ENCODE results near the gene PSMC3.

PSMC3 gene

DNA sequence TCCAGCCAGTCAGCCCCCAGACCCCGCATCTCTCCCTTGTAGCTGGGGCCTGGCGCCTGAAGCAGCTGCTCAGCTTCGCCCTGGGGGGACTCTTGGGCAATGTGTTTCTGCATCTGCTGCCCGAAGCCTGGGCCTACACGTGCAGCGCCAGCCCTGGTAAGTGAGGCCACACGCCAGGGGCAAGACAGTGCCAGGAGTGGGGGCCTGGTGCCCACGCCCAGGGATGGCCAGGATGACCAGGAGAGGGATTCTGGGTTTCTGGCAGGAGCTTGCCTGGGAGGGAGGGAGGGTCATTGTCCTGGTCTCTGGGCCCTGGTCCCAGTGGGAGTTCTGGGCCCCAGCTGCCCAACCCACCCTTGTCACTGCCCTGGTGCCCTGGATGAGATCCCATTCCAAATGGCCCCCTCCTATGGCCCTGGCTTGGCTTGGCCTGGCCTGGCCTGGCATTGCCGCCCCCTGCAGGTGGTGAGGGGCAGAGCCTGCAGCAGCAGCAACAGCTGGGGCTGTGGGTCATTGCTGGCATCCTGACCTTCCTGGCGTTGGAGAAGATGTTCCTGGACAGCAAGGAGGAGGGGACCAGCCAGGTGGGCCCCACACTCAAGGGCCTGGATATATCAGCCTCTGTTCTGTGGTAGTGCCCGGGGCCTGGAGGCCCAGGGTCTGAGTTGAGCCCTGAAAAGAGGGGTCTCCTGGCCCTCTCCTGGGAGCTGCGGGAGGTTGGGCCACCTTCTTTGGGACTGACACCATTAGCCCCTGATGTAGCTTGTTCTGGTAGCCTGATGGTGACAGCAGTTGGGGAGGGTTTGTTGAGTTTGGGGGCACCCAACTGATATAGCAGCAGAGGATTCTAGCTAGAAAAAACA, 14.1 kb downstream of the PSMC3 start:
- peak; percentile 17 to 42 (median 31) for DNase-seq

DNA sequence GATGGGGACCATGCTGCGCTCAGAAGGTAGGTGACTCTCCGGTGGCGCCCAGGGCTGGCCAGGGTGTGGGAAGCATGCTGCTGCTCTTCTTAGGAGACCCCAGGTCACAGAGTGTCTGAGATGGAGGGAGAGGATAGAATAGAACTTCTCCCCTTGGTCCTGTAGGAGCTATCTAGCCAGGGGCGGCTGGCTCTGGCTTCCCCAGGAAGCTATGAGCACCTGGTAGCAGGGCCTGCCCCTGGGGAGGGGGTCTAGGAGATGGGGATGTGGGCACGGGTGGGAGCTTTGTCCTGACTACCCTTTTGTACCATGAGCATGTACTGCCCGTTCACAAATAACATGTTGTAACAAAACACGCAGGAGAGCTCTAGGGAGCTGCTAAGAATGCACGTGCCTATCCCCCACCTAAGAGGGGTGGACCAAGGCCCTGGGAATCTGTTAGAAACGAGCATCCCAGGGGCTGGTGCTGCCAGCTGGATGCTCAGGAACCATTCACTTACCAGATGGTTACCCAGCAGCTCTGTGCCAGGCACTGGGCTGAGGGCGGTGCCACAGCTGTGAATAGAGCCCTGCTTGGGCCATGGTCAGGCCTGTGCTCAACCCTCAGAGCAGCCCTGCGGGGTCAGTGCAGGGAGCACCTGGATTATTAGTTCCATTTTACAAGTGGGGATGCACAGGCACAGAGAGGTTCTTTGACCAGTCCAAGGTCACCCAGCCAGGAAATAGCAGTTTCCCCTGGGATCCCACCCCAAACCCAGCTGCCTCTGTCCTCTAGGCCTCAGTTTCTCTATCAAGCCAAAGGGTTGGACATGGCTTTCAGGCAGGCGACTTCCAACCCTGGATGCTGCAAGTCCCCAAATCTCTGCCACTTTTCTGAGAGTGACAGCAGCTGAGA, 15.6 kb downstream of the PSMC3 start:
- no peak for DNase-seq

DNA sequence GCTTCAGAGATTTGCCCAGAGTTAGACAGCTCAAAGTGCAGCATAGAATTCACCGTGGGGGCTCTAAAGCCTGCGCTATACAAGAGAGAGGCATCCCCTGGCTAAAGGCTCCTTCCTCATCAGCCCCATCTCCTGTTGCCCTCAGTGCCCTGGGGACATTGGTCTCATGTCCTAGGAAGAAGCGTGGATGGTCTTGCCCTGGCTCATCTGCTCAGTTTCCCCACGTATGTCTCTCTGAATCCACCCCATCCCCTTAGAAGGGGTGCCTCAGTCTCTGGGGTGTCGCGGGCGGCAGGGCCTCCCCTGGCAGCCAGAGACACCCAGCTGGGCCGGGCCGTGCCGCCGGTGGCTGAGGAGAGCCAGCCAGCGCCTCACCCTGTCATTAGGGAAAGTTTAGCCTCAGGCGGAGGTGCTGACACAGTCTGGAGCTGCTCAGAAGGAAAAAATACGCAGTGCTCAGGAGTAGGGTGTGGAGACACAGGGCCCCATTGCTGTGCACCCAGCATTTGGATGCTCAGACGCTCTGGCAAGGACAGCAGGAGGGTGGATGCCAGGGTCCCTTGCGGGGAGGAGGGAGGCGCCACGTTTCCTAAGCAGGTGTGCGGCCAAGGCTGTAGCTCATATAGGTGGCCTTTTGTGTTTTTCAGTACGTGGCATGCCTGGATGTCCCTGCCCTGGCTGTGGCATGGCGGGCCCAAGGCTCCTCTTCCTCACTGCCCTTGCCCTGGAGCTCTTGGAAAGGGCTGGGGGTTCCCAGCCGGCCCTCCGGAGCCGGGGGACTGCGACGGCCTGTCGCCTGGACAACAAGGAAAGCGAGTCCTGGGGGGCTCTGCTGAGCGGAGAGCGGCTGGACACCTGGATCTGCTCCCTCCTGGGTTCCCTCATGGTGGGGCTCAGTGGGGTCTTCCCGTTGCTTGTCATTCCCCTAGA, 16.5 kb downstream of the PSMC3 start:
- no peak for DNase-seq

DNA sequence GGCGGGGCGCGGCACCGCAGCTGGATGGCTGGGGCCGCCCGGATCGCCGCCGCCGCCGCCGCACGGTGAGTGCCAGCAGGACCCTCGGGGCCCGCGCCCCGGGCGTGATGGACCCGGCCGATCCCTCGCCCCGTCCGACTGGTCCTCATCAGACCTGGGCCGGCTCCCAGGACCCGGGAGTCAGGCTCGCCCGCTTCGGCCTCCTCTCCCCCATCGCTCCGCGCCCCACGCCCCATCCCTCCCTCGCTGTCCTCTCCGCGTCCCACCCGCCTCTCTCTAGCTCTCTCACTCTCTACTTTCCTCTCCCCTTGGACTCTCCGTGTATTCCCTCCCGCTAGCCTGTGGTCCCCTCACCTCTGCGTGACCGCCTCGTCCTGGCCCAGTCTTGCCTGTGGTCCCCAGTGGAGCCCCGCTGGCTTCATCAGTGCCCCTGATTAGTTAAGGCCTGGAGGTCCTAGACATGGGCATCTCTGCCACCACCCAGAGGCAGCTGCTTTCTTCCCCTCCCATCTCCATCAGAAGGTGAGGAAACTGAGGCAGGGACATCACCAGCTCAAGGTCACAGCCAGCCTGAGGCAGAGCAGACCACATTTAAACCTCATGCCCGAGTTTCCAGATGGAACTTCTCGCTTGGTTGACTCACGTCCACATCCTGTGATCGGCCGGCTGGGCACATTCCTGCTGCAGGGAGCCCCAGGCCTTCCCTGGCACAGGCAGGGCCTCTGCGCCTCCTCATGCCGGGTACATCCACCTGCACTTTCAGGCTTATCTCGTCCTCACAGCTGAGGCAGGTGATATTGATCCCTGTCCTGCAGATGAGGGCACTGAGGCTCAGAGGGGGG, 17.4 kb downstream of the PSMC3 start:
- DNase-seq, result no peak

DNA sequence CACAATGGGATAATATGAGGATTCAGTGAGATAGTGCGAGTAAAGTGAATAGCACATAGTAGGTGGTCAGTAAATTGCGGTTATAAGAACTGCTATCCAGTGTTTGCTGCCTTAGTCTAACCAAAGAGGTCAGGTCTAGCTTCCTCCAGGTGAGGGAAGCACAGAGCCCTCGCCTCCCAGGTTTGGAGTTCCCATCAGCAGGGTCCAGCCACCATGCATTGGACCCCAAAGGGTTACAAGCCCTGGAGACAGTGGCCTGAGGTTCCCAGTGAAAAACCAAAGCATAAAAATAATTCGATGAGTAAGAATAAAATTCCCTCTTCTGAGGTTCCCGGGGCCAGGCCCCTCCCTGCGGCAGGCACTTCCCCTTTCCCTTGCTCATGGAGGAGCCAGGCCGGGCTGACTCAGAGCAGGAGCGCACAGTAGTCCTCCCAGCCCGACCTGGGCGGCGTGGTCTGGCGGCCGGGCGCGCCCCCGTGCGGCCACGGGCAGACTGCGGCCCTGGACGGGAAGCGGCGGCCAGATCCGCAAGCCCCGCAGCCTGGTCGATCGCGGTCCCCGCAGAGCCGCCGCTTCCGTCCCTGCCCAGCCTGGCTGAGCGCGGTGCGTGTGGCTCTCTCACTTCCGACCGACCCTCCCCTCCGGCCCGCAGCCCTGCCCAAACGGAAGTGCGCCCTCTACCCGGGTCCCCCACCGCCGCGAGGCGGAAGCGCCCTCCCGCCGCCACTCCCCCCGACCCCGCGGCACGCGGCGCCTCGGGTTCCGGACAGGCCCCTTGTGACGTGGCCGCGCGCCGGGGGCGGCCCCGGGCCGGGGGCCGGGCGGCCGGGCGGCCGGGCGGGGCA, 18.3 kb downstream of the PSMC3 start, which contains the start of gene SLC39A13:
TSS of gene SLC39A13 (plus strand) at position 845 of the 845 bp plus-strand sequence. CDS start 1,505 bp downstream, outside the sequence.
- peak; percentile 81 to 87 (median 84) for DNase-seq

DNA sequence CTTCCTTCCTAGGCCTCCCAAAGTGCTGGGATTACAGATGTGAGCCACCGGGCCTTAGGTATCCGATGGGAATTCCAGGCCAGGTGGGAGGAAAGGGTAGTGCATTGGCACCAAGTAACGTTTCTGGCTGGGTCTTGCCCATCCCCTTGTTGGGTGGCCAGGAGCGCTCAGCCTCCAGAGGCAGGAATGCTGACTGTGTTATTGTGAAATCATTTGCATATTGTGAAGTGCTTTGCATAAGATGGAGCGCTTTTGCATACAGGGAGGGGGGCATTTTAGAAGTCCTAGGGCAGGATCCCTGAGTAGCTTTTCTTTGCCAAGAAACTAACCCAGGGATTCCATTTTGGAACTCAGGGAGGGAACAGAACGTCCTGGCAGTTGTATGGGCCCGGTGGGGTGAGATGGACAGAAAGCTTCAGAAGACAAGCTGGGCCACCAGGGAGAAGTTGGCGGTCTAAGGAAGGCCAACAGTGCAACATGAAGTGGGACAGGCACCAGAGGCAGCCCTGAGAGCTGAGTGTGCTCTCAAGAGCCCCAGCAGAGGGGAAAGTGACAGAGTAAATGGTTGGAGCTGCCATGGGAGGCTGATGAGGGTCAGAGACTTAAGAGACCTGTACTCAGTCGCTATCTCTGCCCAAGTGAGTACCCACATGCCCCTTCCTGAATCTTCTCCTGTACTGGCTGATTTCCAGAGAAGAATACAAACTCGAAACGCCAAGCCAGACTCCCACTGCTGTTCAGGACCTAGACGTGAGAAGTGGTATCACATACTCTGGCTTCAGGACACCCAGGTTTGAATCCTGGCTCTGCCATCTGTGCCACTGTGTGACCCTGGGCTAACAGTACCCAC, 19.1 kb downstream of the PSMC3 start:
- DNase-seq, result no peak

DNA sequence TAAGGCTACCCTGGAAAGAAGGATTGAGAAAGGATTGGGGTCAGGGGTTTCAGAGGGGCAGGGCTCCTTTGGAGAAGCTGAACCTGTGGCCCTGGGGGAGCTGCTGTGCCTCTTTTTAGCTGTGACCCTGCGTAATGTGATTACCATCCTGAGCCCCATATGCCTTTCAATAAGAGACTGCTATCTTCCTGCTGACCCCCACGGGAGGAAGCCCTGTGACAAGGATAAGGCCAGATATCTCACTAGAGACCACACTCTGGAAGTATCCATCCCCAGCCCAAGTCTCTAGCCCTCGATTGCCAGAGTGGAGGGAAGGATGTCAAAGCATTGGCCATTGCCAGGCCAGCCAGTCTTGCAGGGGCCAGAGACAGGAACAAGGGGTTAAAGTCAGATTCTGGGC, 22.7 kb downstream of the PSMC3 start:
- DNase-seq, result no peak

DNA sequence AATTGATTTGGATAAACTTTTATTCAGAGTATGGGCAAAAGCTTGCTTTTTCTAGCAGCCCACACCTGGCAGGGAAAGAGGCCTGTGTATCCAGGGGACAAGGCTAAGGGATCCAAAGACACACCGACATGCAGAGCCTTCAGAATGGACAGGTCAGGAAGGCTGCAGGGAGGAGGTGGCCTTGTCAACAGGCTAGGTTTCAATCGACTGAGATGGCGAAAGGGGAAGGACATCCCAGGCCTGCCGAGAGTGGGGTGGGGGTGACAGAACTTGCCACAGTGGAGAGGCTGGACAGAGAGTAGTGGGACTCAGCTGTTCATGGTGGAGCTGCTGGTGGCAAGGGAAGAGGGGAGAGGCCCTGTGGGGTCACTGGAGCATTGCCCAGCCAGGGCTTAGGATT, 23.1 kb downstream of the PSMC3 start:
- no peak for DNase-seq

DNA sequence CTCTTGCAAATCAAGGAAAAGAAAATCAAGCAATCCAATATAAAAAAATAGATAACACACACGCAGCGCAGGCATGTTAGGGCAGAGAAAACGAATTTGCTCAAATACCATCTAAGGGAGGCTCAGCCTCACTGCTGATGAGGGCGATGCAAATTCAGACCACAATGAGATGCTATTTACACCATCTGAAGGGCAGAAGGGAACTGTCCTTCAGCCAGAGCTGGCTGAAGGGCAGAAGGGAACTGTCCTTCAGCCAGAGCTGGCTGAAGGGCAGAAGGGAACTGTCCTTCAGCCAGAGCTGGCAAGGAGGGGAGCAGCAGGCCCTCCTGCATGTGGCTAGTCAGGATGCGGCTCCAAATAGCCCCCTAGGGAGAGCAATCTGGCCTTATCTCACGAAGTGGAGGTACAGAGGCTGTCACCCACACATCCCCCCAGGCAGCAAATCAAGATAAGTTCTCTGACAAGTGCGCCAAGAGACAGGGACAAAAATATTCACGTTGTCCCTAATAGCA, 25.4 kb downstream of the PSMC3 start:
- no peak for DNase-seq

DNA sequence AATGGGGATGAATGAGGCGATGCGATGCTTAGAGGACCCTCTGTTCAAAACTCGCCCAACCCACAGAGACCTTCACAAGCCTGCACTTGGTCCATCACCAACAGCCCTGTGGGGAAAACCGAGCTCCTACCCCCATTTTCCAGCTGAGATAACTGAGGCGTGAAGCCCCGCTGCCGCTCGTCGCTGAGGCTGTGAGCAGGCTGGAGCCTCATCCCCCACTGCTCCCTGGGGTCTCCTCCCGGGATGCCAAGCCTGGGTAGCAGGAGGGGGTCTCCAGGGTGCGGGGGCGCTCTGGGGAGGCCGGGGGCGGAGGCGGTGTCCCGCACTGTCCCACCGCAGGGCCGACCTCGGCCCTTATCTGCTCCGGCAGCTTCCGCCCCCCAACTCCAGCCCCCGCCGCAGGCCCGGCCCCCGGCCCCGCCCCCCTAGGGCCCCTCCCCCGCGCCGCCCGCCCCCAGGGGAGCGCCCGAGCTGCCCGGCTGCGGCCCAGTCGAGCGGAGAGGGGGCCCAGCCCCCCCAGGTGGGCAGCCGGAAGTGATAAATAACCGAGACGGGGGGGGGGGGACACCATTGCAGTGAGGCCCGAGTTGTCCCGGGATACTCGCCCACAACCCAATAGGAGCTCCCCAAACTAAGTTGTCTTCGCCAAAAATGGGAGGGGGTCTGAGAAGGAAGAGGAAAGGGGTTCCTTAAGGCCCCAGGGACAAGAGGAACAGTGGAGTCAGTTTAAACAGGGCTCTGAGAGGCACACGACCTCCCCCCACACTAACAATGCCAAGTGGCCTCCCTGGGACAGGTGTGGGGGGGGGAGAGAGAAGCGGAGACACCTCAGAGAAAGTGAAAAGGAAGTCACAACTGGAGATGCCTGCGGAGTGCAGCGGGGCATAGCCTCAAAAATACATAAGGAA, 26.1 kb downstream of the PSMC3 start:
- DNase-seq, result peak in 1 of 4 experiments; percentile 38

DNA sequence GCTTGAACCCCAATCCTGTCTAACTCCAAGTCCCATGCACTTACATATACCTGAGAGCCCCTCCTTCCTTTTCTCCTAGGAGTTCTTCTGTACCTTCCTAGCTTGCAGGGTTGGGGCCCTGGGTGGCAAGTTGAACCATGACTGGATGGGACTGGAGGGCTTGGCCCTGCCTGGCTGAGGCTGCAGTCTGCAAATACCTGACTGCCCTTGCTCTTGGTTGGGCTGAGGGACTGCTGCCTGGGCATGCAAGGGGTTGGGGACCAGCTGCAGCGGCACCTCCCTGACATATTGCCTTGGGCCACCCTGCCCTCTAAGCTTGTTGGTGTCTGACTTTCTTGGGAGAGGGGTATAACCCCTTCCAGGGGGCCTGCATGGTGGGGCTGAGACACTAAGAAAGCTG, 27.7 kb downstream of the PSMC3 start:
- no peak for DNase-seq

DNA sequence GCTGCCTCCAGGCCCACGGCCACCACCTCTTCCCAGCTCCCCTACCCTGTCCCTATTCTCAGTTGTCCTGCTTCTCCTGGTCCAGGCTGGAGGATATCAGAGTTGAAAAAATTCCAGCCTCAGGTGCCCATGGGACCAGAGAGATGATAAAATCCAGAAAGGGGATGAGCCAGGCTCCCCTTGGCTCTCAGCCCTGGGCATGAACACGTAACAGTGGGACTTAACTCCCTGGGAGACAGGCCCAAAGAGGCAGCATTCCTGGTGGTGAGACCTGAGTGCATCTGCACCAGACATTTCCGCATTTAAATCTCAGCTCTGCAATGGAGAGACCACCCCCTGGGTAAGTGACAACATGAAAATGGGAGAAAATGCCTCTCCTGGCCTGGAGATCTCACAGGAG, 28.2 kb downstream of the PSMC3 start:
- no peak for DNase-seq

DNA sequence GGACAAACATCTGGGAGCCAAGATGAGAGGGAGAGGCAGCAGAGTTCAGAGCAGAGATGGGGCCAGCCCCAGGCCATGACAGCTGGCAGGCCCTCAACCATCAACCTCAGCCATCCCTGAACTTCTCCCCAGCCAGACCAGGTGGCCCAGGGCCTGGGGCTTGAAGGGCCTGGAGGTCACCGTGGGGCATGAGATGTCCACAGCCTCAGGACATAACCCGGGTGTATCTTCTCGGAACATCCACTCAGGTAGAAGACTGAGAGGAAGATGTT, 30.3 kb downstream of the PSMC3 start:
- DNase-seq, result no peak

DNA sequence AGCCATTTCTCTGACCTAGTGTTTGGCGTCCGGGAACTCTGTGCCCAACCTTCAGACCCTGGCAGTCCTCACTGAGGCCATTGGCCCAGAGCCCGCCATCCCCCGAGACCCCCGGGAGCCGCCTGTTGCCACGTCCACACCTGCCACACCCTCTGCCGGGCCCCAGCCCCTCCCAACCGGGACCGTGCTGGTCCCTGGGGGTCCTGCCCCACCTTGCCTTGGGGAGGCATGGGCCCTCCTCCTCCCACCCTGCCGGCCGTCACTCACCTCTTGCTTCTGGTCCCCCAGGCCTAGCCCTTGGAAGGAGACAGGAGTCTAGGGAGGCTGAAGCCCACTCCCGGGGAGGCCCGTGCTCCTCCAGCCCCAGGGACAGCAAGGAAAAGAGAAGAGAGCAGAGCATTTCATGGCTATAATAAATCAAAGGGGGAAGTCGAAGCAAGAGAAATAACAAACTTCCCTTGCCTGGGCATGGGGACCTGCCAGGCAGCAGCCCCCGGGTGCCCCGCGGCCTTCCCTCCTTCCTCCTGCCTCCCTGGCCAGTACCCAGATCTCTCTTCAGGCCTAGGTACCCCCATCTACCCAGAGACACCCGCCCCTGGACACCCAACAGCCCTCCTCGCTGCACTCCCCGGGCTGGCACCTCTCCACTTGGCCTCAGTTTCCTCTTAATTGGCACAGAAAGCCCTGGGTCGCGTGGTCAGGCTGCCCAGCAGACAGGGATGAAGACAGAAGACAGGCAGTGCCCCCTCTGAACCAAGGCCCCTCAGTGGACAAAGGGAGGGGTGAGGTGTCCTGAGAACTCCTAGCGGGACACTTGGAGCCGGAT, 30.8 kb downstream of the PSMC3 start:
- no peak for DNase-seq

DNA sequence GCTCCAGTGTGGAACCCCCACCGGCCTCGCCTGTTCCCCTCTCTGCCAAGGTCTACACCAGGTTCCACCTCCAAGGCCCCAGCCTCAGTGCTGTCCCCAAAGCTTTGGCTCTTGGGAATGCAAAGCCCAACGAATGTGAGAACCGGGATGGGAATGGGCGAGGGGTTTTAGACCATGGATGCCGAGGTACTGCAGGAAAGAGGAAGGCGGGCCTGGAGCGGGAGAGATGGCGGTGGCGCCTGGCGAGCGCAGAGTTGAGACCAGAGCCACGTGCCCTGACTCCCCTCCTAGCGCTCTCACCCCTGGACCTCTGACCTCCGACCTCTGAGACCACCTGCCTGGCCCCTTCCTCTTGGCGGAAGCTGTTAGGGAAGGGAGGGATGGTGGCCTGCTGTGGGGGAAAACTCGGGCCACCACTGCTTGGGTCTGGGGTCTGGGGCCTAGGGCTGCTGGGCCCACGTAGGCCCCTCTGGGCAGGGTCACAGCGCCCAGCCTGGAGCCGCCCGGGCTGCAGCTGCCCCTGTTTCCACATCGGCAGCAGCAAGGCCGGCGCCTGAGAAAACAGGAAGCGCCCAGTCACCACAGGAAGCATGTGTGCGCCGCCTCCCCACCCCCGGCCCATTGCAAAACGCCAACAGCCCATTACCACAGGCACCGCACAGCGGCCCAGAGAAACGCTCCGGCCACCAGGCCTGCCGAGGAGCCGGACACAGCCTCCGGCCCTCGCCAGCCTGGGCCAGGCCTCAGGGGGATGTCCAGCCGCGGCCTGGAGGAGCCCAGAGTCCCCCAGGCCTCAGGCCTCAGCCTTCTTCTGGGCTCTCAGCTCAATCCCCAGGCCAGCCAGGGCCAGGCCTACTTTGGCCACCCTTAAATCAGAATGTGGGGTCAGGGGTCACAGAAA, 31.7 kb downstream of the PSMC3 start:
- DNase-seq, result peak; percentile 21 to 65 (median 52)

DNA sequence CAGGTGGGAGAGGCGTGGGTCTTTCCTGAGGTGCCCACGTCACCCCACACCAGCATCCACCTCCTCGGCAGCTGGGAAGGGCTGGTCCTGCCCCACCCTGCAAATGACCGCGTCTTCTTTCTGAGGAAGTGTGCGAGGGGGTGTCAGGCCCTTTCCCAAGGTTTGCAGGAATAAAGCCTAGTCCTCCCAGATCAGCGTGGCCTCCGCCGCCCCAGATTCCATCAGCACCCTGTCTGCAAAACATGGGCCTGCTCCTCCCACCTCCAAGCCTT, 32.3 kb downstream of the PSMC3 start:
- DNase-seq, result no peak

All from activated CD4-positive, CD25-positive, alpha-beta regulatory T cell (primary cell).